HG02763 (cell line): Measurements from ENCODE around the gene TYW1B.
"Not testable (repeated sequence)": the region's sequence is repeated elsewhere in the genome, so short reads cannot be mapped to it uniquely, and the experiment has no call there.

Source experiments
- ATAC-seq: cut with Tn5 transposase; IDR thresholded peaks from one replicate; pipeline ENCODE4 v1.9.1; 2021; ENCODE audit warnings: mild to moderate bottlenecking, moderate library complexity; ENCODE audit not compliant: unreplicated experiment

Gene TYW1B

DNA sequence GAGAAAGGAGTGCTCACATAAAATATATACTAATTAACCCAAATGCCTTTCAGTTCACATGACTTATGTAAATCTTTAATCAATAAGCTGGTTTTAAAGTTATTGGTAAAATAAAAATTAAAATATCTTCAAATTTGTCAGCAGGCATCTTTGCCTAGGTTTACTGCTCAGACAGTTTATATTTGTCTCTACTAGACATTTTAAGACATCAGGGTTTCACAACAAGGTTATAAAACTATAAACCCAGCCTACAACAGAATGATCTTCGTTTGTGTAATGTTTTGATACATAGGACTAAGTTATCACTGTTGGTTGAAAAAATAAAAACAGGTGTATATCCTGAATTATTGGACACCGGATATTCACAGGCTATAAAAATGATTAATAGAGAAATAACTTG, 67.4 kb downstream of the TYW1B start:
- no peak for ATAC-seq

DNA sequence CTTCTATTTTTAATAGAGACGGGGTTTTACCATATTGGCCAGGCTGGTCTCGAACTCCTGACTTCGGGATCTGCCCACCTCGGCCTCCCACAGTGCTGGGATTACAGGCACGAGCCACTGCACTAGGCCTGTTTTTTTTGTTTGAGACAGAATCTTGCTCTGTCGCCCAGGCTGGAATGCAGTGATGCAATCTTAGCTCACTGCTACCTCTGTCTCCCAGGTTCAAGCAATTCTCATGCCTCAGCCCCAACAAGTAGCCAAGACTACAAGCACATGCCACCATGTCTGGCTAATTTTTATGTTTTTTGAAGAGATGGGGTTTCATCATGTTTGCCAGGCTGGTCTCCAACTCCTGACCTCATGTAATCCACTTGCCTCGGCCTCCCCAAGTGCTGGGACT, 73.7 kb downstream of the TYW1B start:
- no peak for ATAC-seq

DNA sequence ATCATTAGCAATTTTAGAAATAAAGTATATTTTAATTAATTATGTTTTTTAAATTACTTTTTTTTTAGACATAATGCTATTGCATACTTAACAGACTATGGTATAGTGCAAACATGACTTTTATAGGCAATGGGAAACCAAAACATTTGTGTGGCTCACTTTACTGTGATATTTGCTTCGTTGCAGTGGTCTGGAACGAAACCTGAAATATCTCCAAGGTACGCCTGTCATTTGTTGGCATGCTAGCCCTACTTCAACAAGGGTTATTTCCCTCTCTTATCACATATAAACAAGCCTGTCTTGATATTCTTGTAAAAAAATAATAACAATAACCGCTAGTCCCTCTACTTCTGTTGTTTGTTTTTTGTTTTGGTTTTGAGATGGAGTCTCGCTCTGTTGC, 74.2 kb downstream of the TYW1B start:
- ATAC-seq = no peak

DNA sequence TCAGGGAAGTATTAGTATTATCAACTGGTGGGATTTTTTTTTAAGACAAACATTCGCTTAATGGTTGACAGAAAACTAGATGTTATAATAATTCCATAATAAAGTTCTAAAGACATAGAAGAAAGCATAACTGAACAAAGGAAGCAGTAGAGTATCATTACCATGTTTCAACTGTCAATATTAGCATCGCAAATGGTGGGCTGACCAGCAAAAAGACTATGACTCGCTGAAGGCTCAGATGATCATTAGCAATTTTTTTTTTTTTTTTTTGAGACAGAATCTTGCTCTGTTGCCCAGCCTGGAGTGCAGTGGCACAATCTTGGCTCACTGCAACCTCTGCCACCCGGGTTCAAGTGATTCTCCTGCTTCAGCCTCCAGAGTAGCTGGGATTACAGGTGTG, 74.8 kb downstream of the TYW1B start:
- ATAC-seq = not testable (repeated sequence)

DNA sequence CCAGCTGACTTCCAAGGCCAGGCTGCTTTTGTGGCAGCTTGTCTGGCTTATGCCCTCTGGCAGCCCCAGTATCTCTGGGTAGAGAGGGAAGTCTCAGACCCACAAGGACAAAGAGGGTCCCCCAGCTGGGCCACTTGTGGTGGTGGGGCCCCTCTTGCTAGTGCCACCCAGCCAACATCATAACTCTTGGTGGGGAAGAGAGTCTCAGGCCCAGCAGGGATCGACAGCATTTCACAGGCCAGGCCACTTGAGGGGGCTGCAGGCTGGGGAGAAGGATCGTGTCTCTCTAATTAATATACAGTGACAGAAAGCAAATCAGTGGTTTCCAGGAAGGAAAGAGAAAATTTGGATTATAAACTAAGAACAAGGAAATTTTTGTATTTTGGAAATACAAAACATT, 76.0 kb downstream of the TYW1B start:
- no peak for ATAC-seq

DNA sequence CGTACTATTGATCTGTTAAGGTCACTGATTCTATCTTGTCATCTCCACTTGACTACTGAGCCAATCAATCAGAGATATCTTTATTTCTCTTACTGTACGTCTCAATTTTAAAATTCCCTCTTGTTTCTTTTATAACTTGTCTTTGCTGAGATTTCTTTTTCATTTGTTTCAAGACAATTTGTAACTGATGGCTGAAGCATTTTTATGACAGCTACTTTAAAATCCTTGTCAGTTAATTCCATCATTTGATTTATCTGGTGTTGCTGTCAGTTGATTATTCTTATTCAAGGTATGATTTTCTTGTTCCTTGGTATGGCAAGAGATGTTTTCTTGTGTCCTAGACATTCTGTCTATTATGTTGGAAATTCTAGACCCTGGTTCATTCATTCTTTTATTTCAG, 76.6 kb downstream of the TYW1B start:
- ATAC-seq = no peak

DNA sequence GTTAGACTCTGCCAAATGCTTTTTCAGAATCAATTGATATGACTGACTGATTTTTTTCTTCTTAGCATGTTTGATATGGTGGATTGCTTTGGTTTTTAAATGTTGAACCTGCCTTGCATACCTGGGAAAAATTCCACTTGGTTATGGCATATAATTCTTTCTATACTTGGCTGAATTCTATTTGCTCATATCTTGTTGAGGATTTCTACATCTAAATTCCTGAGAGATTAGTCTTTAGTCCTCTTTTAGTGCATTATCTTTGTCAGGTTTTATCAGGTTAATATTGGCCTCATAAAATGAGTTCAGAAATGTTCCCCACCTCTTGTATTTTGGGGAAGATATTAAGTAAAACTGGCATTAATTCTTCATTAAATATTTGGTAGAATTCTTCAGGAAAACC, 79.4 kb downstream of the TYW1B start:
- not testable (repeated sequence) for ATAC-seq

DNA sequence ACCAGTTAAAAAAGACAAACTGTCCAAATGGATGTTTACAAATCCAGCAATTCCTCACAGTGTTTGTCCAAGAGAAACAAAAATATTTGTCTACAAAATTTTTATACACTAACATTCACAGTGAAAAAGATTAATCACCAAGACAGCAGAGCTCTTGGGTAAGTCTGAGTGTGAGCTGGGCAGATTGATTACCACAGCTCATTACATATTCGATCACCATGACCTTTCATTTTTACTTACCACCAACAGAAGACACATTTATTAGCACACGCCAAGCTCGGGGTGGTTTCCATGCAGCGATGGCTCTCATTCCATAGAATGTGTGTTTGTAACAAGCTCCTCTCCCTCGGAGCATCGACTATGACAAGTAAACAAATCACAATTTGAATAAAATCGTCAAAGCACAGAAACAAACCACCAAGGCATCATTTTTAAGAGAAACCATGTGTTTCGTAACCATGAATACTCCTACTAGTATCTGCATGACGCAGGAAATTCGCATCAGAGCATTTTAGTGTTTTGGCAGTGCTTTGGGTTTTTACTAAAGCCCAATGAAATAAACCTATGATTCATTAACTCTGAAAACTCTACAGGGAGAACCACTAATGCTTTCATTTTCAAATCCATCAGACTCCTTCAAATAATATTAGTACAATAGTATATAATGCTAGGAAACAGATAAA, 83.6 kb downstream of the TYW1B start:
- not testable (repeated sequence) for ATAC-seq

DNA sequence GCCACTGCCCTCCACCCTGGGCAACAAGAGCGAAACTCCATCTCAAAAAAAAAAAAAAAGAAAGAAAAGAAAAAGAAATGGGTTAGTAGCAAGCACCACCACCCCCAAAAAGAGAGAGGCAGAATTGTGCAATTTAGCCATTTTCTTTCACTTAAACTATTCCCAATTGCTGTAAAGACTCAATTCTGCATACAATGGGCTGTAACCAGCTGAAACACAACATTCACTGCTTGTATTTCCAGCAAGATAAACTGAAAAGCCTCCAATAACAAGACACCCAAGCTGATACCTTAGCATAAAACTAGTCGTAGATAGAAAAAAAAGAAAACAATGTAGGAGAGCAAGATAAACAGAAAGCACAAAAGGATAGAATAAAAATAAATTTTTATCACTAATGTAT, 84.2 kb downstream of the TYW1B start:
- ATAC-seq = not testable (repeated sequence)

DNA sequence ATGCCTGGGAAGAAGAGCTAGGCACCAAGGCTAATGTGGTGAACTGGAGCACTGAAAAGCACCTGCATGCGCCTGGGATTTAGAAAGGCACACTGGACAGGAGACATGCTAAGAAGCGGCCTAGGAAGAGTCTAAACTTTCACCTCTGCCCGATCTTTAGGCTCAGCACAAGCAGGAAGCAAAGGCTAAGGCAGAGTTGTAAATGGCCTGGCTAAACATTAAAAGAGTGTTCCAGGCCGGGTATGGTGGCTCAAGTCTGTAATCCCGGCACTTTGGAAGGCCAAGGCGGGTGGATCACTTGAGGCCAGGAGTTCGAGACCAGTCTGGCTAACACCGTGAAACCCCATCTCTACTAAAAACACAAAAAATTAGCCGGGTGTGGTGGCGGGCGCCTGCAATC, 88.3 kb downstream of the TYW1B start:
- not testable (repeated sequence) for ATAC-seq

DNA sequence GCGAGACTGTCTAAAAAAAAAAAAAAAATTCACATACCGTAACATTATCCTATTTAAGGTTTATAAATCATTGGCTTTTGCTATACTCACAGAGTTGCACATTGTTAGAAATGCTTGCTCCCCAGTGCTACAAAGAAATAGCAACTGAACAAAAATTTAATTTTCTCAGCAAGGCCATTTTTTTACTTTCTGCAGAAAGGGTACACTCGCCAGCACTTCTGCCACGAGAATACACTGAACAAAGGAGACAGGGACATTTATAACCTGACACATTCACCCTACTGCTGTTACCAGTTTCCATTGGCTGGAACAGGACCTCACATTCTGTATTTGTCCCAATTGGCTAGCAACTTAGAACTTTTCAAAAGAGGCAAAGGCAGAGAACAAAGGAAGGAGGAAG, 92.1 kb downstream of the TYW1B start:
- ATAC-seq = not testable (repeated sequence)

DNA sequence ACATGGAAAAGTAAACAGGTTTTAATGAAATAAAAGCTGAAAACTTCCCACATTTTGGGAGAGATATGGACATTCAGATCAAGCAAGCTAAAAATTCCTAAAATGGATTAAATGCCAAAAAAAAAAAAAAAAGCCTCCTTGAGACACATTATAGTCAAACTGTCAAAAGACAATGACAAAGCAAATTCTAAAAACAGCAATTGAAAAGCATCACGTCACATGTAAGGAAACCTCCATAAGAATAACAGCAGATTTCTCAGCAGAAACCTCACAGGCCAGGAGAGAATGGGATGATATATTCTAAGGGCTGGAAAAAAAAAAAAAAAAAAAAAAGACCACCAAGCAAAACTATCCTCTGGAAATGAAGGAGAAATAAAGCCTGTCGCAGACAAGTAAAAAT, 97.2 kb downstream of the TYW1B start:
- not testable (repeated sequence) for ATAC-seq

DNA sequence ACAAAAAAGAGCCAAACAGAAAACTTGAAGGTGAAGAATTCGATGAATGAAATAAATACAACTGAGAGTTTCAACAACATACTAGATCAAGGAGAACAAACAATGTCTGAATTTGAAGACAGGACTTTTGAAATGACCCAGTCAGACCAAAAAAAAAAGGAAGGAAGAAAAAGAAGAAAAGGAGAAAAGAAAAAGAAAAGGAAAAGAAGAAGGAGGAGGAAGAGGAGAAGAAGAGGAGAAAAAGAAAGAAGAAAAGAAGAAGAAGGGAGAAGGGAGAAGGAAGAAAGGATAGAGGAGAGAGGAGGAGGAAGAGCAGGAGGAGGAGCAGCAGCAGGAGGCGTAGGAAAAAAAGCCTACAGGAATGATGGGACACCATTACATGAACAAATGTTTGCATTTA, 97.6 kb downstream of the TYW1B start:
- ATAC-seq = not testable (repeated sequence)

DNA sequence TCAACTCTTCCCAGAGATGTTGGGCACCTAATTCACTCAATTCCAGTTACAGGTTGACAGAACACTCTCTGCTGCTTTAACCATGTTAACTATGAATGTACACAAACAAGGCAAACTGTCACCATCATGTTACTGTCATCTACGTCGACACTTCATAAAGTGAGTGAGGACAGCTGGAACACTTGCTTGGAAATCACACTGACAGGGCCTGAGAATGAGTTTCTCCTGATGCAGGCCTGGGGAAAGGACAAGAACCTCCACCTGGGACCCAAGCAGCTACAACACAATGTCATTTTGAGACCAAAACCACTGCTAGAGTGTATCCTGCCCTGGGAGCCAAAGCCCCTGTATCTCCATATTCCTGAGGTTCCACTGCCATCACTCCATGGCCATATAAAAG, 98.9 kb downstream of the TYW1B start:
- not testable (repeated sequence) for ATAC-seq

DNA sequence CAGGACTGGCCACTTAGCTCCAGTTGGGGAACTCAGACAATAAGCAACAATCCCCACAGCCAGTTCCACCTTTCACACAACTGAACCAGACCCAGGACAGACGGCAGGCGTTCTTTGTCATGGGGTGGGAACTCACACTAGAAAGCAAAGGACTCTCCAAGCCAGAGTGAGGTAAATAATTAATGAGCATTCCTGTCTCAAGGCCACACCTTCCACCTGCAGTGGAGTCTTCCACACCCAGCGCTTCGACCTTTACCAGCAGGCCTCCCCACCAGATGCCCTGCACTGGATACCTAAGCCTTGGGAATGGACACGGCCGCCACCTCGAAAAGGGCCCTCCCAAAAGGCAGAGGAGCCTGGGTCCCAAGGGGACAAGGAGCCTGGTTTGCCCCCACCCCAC, 105.3 kb downstream of the TYW1B start:
- not testable (repeated sequence) for ATAC-seq

DNA sequence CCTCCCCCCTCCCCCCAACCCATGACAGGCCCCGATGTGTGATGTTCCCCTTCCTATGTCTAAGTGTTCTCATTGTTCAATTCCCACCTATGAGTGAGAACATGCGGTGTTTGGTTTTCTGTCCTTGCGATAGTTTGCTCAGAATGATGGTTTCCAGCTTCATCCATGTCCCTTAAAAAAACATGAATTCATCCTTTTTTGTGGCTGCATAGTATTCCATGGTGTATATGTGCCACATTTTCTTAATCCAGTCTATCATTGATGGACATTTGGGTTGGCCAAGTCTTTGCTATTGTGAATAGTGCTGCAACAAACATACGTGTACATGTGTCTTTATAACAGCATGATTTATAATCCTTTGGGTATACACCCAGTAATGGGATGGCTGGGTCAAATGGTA, 107.1 kb downstream of the TYW1B start:
- ATAC-seq = not testable (repeated sequence)

DNA sequence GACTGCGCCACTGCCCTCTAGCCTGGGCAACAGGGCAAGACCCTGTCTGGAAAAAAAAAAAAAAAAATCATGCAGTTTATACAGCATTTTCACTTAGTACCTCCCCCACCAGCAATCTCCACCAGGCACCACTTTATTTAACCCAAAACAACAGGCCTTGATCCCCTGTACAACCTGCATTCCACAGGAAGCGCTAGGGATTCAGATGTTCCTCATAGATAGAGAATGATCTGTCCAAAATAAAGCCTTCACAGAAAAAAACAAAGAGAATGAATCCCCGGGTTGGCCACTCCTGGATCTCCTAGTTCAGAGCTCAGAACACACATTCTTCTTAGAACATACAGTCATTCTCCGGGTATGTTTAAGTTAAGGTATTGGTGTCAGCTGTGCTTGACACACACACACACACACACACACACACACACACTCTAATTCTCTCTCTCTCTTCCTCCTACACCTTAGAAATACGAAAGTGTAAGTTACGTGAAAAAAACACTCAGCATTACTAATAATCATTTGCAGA, 110.7 kb downstream of the TYW1B start:
- ATAC-seq = not testable (repeated sequence)

DNA sequence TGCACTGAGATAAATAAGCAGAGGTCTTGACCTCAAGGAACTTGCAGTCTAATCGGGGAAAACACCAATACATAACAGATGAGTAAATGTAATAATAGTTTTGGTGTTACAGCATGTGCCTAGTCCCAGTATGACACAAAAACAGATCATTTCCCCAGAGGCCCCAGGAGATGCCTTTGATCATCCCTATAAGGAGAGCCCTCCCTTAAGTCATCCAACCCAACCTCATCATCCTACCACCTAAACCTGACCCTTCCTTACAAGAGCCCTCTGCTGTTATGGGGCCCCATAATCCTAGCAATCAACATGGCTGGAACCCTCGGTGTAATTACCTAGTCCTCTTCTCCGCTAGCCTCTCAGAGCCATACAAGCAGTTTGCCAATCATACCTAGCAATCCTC, 116.1 kb downstream of the TYW1B start:
- ATAC-seq = not testable (repeated sequence)

DNA sequence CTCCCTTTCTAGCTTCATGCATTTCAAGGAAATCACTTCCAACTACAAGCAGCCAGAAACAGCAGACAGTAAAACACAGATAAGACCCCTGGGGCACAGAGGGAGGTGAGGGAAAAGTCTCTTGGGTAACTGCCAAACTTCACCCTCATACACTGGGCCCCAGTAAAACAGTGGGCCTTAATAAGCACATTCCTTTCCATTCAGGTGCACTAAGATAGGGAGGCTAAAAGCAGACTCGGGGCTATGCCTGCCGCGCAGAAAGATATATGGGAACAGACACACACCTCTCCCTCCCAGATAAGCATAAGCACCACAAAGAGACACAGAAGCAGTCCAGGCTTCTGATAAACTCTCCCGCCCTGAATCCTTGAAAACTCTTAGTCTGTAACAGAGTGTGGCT, 117.0 kb downstream of the TYW1B start:
- ATAC-seq = no peak

DNA sequence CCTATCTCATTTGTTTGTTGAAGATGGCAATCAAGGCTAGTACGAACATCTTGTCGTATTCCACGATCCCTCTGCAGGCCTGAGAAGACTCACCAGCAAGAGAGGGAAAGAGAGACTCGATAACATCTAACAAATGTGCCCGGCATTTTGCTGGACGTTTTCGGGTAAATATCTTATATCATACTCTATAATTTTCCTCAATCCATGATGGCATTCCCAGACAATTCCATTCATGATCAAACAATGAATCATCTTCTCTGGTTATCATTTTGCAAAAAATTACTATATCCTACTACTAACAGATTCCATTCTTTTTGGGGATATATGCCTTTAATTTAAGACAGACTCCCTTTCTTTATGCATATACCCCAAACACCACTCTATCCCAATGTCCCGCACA, 118.1 kb downstream of the TYW1B start:
- ATAC-seq = no peak

DNA sequence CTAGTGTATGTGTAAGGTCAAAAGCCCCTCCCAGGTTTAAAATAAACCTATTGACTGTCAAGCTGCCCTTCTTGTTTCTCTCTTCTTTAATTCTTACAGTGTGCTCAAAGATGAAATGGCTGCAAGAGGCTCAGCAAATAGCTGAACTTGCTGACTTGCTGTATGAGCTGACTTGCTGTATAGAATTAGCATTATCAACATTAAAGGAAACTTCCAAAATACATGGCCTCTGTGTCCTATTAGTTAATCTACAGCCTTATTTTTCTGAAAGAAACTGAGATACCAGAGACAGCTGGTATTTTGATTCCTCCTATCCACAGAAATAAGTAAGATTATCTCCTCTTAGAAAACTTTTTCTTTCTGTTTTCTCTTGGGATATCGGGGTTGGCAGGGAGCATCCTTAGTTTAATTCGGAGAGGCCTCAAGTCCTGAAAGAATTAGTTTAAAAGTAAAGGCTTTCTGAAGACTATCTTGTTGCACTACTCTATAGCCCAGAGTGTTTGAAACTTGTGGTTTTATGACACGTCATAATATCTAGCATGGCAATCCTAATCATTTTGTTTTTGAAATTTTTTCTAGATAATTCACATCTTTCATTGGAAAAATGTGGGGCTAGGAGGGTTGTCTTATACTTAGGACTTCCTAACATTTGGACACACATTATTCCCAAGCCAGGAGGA, 119.5 kb downstream of the TYW1B start:
- not testable (repeated sequence) for ATAC-seq

DNA sequence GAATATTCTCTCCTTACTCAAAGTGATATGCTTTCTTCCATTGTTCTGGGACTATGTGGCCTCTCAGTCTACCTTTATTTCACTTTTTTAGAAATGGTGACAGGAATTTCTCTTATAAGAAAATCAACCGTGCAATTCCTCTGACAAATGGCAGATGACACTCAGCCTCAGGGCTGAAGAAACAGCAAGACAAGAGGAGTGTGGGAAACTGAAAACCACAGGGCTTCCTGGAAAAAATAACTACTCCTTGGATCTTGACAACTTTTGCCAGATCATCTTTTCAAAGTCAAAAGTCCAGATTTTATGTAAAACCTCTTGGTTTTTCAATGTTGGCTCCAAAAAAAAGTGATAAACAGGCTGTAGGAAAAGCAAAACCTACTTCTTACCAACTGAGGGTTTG, 121.5 kb downstream of the TYW1B start:
- ATAC-seq = no peak
